ENCODE measurements around the gene TTC7B.
"Not testable (repeated sequence)": the region's sequence is repeated elsewhere in the genome, so short reads cannot be mapped to it uniquely, and the experiment has no call there.

Gene TTC7B

GRCh38 chr14:90534838-90535555 lies 281.2 kb downstream of the TTC7B start:
- H3K27ac ChIP-seq = no peak overlapping the region
- TF ChIP-seq ZFX (IDR thresholded peaks at IDR 0.05) (no peak), CTCF (conservative IDR thresholded peaks at IDR 0.05) (no peak)

- TF ChIP-seq CTCF (conservative IDR thresholded peaks at IDR 0.05) (no peak), ZFX (IDR thresholded peaks at IDR 0.05) (no peak)
- H3K27ac ChIP-seq = no peak overlapping the region
Measured at GRCh38 chr14:90534091-90534837, 282.0 kb downstream of the TTC7B start.

GRCh38 chr14:90533591-90534021 lies 282.6 kb downstream of the TTC7B start:
- no peak overlapping the region for H3K27ac ChIP-seq
- TF ChIP-seq CTCF (conservative IDR thresholded peaks at IDR 0.05) = no peak

DNA sequence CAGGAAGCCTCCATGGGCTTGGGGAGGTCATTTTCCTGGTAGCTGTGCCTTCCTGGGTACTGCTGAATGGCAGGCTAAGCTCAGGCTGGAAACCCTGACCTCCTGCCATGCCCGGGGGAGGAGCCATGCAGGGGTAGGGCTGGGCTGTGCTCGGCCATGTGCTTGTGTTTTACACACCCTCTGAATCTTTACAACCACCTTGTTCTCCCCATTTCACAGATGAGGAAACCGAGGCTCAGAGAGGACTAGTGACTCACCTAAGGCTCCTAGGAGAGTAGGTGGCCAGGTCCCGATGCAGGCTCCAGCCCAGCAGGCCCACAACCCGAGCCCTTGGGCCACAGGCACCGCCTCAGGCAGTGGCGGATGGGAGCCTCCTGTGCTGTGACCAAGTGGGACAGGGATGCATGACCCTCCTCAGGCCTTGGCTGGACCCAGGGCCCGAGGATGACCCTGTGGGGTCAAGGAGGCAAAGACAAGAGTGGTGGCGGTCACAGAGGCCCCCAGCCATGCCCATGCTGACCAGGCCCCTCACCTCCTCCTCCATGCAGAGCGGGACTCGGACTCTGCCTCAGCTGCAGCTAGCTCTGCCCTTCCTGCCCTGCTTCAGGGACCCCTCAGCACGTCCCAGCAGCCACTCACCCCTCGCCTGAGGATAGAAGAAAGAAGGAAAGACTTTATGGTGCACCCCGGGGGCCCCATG lies 283.3 kb downstream of the TTC7B start:
- H3K27ac ChIP-seq = no peak overlapping the region
- TF ChIP-seq ZFX (IDR thresholded peaks at IDR 0.05) = no peak
- no peak for TF ChIP-seq CTCF (conservative IDR thresholded peaks at IDR 0.05)

- TF ChIP-seq CTCF (conservative IDR thresholded peaks at IDR 0.05) (no peak), ZFX (IDR thresholded peaks at IDR 0.05) (no peak)
- H3K27ac ChIP-seq = no peak overlapping the region
Measured at GRCh38 chr14:90531497-90531896, 284.7 kb downstream of the TTC7B start.

DNA sequence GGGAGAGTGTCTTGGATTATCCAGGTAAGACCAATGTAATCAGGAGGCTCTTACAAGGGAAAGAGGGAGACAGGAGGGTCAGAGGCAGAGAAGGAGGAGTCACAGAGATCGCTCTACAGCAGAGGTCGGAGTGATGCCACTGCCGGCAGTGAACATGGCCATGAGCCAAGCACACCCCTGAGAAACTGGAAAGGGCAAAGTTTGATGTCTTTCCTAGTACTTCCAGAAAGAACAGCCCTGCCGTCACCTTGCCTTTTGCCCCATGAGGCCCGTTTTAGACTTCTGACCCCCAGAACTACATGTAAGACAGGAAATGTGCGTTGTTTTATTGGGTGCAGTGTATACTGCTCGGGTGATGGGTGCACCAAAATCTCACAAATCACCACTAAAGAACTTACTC lies 285.7 kb downstream of the TTC7B start:
- TF ChIP-seq ZFX (IDR thresholded peaks at IDR 0.05) (no peak), CTCF (conservative IDR thresholded peaks at IDR 0.05) (no peak)
- no peak overlapping the region for H3K27ac ChIP-seq

DNA sequence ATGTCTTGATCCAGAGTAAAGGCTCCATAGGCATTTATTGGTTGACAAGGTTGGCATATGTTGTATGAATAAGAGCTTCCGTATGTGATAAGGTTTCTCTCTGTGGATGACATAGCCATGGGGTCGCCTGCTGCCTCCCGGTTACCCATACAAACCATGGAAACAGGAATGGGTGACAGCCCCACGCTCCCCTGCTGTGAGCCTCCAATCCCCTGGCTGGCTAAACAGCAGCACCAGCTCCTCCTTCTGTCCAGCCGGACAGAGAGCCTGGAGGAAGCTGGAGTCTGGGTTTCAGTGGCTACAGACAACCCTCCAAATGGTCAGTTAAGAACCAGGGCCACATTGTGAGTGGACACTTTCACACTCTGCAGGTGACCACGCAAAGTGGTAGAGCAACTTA lies 288.3 kb downstream of the TTC7B start:
- H3K27ac ChIP-seq = no peak overlapping the region
- TF ChIP-seq CTCF (conservative IDR thresholded peaks at IDR 0.05) (no peak), ZFX (IDR thresholded peaks at IDR 0.05) (no peak)

- not testable (repeated sequence) for H3K27ac ChIP-seq
Measured at GRCh38 chr14:90526536-90526935, 289.7 kb downstream of the TTC7B start.

- not testable (repeated sequence) for H3K27ac ChIP-seq
Measured at GRCh38 chr14:90525353-90526028, 290.7 kb downstream of the TTC7B start.

Measured in C4-2B (cell line).